ENCODE data around the gene XRRA1.

- no peak for TF ChIP-seq ZNF274 (IDR thresholded peaks at IDR 0.05; ENCODE audit: low read depth, low read length)
- TF ChIP-seq YY1 (IDR thresholded peaks at IDR 0.05; ENCODE audit: insufficient read depth, insufficient read length) = no peak
- TF ChIP-seq SUZ12 (IDR thresholded peaks at IDR 0.05; ENCODE audit: extremely low read depth, insufficient read depth, insufficient read length) = no peak
These were observed 21.4 kb downstream of the XRRA1 start for GRCh38 chr11:74927496-74927895.
